Stimulated activated CD8-positive, alpha-beta memory T cell treated with anti-CD3 and anti-CD28 coated beads, Interleukin-12 subunit alpha, Interleukin-12 subunit beta, amount 100 ng/mL, for 24 hours (primary cell): Measurements from ENCODE around the gene KCNQ1OT1.

ENCODE experiments used
- DNase-seq: peaks from one replicate; pipeline ENCODE4 v3.0.0-alpha.2; 2020; ENCODE audit errors: extremely low read depth

The KCNQ1OT1 gene

GRCh38 chr11:2699531-2700414, at the start of gene KCNQ1OT1:
TSS of gene KCNQ1OT1 (minus strand) at chr11:2699994.
- peak; percentile 68 for DNase-seq

GRCh38 chr11:2748814-2749554, 49.2 kb upstream of the KCNQ1OT1 start:
- no peak for DNase-seq

DNA sequence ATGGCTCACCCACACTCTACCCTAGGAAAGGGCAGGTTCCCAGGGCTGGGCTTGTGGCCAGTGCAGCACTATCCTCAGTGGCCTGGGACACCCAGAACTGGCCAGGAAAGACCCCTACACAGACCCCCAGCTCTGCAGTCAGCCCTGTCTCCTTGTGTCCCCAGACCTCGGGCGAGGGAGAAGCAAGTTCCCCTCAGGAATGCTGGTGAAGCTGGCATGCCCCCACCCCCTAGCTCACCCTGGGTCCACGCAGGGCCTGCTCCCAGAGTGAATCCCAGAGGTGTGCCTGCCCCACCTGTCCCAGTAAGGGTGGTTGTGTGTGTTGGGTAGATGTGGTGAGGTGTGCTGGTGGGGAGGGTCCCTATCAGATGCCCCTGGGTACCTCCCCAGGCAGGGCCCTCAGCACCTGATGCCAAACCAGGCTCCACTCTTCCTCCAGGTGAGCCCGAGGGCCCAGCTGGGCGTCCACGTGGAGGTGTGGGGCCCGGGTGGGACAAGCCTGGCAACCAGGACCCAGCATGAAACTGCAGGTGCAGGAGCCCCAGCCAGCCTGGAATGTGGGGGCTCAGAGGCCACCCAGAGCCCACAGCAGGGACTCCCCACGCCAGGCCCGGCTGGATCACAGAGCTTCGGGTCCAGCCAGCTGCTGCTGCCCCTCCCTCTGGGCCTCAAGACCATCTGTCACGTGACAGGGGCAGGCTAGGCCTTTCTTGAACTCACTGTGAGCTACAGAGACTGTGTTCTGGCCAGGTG, 48.4 kb upstream of the KCNQ1OT1 start:
- DNase-seq: no peak

GRCh38 chr11:2747248-2748027, 47.6 kb upstream of the KCNQ1OT1 start:
- DNase-seq: no peak

DNA sequence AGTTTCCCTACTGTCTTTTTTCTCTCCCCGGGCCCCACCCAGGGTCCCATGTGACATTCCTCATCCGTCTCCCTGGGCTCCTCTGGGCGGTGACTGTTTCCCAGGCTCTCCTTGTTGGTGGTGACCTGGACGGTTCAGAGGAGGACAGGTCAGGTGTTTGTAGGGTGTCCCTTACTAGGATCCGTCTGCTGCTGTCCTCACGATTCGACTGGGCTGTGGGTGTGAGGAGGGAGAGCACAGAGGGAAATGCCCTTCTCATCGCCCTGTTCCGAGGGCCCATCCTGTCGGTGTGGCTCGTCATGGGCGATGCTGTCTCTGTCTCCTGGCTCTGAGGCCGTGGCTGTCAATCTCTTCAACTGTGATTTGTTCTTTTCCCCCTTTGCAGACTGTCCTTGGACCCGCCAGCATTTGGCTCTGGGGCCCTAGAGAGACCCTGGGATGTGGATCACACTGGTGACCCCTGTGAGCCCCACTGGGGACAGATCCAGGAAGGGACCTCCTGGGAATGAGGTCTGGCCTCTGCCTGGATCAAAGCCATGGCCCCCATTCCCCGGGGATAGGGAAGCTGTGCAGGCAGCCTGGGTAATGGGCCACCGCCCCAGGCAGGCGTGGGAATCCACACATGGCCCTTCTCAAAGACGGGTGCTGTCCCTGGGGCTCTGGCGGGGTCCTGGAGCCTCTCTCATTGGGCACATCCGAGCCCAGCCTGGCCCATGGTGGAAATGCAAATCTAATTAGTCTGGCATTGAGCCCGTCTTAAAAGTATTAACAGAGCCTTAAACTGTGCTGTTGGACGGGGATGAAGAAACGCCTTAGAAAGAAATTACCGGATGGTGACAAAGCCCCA, 46.8 kb upstream of the KCNQ1OT1 start:
- no peak for DNase-seq

DNA sequence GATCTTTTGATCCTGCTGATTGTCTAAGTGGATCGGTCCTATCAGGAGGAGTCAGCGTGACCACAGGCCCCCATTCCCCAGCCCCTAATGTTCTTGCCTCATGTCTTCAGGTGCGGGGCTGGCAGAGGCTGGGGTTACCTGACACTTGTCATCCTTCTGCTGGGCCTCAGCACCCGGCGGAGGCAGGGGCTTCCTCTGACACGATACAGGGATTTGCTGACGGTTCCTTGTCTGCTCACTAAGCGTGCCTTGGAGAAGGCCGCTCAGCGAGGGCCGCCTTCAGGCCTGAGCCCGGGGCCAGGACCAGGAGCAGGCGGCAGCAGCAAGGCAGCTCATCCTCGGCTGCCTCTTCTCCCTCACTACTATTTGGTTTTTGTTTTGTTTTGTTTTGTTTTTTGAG, 45.7 kb upstream of the KCNQ1OT1 start:
- no peak for DNase-seq

- no peak for DNase-seq
These were observed 44.4 kb upstream of the KCNQ1OT1 start for GRCh38 chr11:2744166-2744565.

- DNase-seq: no peak
These were observed 43.8 kb upstream of the KCNQ1OT1 start for GRCh38 chr11:2743427-2744110.

DNA sequence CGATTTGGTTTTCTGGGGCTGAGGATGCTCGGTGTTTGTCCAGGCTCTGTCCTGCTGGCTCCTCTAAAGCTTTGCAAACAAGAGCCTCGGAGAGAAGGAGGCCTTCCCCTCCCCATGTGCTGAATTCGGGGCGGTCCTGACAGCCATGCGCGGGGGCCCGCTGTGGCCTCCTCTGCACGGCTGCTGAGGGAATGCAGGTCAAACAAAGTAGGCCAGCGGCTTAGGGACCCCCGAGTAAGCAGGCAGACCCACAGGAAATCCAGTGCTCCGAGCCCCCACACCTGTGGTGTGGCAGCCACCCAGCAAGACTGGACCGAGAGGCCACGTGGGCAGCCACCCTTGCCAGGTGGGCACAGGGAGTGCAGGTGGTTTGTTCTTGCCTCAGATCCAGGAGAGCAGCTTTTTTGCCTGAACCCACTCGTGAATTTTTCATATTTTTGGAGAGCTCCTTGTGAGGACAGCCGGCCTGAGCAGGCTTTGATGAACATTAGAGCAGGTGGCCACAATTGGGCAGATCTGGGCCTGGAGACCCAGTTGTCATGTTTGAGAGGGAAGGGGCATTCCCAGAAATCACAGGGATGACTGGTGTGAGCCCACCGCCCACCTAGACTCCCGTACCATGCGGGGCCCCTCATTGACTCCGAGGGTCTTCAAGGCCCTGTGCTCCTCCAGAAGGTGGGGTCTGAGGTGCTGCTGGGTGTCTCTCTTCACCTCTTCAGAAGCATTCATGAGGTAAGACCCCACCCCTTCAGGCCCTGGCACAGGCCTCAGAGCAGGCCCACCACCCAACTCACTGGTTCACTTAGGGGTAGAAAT, 43.0 kb upstream of the KCNQ1OT1 start:
- no peak for DNase-seq

DNA sequence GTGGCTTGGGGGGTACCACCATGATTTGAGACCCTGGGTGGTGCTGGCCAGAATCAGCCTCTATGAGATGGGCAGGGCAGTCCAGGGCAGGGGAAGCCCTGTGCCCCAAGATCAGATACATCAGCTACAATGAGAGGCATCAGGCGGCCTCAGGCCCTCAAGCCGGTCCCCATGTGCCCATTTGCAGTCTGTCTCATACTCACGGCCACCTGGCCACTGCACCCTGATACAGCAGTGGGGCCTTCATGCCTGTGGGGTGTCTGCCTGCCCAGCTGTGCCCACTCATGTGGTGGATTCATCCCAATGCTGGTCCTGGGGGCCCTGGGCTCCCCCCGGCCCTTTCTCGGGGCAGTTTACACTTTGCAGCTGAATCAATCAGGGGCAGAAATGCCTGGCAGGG, 42.4 kb upstream of the KCNQ1OT1 start:
- no peak for DNase-seq

DNA sequence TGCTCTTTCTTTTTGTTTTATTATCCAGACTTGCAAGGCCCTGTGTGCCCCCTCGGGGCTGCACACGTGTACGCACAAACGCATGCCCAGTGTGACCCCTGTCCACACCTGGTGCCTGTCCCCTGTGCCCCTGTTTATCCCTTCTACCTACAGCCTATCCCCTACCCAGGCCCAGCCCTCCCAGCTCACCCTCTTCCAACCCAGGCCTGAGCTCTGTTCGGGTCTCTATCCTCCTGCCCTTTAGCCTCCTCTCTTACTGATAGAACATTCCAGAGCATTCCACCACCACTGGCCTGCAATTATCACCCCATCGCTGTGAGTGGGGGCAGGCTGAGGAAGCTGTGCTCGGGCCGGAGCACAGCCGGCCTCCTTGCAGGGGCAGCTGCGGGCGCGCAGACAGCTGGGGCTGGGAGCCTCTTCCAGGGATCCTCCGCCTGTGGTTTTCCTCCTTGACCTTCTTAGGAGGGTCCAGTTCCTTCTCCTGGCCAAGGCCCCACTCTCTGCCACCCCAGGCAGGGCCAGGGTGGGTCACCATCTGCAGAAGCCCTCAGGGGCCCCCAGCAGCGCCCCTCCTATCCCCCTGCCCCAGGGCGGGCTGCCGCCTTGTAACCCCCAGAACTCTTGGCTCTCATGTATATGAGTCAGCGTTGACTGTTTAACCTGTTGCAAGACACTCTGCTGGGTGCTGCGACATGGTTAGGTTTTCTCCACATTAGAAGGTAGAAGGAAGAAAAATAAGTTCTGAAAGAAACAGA, 41.8 kb upstream of the KCNQ1OT1 start:
- DNase-seq: no peak

- DNase-seq: no peak
These were observed 41.2 kb upstream of the KCNQ1OT1 start for GRCh38 chr11:2741006-2741376.

GRCh38 chr11:2740275-2740940, 40.6 kb upstream of the KCNQ1OT1 start:
- DNase-seq: no peak

GRCh38 chr11:2739531-2740274, 39.9 kb upstream of the KCNQ1OT1 start:
- no peak for DNase-seq

- no peak for DNase-seq
These were observed 39.0 kb upstream of the KCNQ1OT1 start for GRCh38 chr11:2738551-2739431.

DNA sequence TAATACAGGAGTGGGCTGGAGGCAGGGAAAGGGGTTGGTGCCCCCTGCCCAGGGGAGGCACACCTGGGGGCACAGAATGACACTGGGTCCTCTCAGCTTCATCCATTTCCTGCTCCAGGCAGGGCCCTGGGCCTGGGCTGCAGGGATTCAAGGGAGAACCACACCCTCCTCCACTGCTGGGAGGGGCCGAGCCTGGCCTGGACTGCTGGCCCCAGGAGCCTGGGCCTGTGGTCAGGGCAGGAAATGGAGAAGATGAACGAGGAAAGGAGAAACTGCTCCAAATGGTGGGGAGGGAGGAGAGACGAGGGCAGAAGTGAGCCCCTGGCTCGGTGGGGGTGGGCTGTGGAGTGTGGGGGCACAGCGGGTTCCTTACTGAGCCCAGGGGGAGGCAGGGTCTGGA, 38.1 kb upstream of the KCNQ1OT1 start:
- DNase-seq: no peak
